ENCODE data around the gene RPS19.

DNA sequence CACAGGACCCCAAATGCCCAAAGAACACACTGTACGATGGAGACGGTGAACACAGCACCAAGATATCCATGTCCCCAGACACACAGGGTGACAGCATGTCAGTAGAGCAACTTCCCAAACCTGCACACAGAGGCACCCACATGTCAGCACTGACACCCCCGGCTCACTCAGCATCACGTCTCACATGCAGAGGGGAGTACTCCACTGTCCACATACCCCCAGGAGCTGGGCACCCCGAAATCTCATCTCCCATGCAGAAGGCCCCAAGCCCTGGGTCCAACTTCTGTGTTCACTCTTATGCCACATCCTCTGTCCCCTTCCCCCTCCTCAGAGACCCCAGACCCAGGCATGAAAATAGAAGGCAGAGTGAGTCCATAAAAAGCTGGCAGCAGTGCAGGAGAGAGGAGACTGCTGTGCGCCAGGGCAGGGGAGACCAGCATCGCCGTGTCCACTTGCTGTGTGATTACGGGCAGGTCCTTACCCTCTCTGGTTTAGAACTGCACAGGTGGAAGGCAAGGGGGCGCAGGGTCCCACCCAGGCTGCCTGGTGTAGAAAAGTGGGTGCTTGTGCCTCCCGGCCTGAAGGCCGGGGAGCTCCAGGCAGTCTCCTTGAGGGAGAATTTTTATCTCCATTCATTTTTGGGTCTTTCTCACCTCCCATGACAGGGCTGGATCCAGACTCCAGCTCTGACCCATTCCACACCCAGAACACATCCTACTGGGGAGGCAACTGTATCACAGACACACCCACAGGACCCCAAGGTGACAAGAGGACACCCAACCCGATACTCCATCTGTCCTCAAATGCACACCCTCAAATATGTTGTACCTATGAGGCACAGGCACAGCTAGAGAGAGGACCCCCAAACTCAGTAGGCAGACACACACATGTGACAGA is 51.2 kb downstream of the RPS19 start:
- TF ChIP-seq, protein P1, sequence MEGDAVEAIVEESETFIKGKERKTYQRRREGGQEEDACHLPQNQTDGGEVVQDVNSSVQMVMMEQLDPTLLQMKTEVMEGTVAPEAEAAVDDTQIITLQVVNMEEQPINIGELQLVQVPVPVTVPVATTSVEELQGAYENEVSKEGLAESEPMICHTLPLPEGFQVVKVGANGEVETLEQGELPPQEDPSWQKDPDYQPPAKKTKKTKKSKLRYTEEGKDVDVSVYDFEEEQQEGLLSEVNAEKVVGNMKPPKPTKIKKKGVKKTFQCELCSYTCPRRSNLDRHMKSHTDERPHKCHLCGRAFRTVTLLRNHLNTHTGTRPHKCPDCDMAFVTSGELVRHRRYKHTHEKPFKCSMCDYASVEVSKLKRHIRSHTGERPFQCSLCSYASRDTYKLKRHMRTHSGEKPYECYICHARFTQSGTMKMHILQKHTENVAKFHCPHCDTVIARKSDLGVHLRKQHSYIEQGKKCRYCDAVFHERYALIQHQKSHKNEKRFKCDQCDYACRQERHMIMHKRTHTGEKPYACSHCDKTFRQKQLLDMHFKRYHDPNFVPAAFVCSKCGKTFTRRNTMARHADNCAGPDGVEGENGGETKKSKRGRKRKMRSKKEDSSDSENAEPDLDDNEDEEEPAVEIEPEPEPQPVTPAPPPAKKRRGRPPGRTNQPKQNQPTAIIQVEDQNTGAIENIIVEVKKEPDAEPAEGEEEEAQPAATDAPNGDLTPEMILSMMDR (IDR thresholded peaks at IDR 0.05): no peak
- no peak for TF ChIP-seq POLR2A (IDR thresholded peaks at IDR 0.05)

All from prostate gland (tissue), 2 donors.